Left renal cortex interstitium (tissue), 4 donors: ENCODE data around the gene CORT. TPM values are rescaled to one million over a fixed set of nuclear protein-coding genes. Genes with fewer than 3 reads are reported as not detected.
A peak's percentile ranks its signal among the peaks of the same experiment; 100 is the strongest.
"Not testable (repeated sequence)": the region's sequence is repeated elsewhere in the genome, so short reads cannot be mapped to it uniquely, and the experiment has no call there.

ENCODE experiments used
- DNase-seq, 4 donors: peaks; one replicate each; pipeline ENCODE4 v3.0.0-alpha.2; 2013; ENCODE audit warnings: low read depth in 4 of 4, low spot score in 2 of 4, missing footprints in 1 of 4
- polyA plus RNA-seq, 4 donors: library from polyadenylated mRNA; unstranded; fragments of 120-200 nt; gene quantifications; one replicate each; pipeline ENCODE4 v1.2.1, GENCODE V29; 2013; ENCODE audit not compliant: insufficient read length in 4 of 4

Gene CORT
- polyA plus RNA-seq, 4 donors = 0.45 to 3.3 (median 1.6) TPM

DNA sequence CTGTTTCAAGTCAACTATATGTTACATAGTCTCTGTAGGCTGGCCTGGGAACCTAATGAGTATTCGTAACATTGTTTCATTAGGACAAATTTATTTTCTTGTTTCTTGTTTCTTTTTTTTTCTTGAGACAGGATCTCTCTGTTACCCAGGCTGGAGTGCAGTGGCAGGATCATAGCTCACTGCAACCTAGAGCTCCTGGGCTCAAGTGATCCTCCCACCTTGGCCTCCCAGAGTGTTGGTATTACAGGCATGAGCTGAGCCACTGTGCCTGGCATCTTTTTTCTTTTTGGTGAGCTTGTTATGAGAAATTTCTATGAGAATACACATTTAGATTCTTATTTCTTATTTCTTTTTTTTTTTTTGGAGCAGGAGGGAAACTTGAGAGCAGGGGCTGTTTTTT, 12.8 kb upstream of the CORT start:
- DNase-seq = no peak

DNA sequence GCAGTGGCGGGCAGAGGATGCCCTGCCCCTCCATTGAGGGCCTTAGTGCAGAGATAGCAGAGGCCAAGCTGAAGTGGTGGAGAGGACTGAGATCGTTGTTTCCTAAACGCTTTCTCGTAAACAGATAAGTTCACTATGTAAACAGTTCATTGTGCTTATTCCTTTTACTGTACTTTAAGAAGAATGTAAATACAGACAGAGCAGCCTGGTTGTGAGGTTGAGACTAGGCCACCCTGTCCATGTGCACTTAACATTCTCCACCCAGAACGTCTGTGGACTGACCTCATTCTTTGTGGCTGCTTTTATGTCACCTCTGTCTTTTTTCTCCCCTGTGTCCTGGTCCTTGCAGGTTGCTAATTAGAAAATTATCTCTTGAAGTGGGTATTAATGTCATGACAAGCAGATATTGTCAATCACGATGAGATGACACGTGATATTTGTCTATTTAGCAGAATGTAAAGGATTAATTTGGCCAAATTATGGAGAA, 11.1 kb upstream of the CORT start:
- no peak for DNase-seq

DNA sequence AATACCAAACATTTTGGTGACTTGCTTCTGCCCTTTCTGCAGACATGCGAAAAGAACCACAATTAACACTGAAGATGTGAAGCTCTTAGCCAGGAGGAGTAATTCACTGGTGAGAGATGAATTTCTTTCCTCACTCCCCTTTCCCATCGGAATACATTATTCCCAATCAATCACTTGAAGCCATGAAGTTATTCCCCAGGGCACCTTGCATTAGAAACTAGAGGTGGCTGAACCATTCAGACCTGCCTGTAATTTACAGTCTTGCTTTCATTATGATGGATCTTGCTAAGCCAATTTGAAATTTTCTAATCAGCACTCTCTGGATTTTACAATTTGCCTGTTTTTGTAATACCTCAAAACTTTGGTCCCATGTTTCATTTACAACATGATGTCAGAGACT, 9.5 kb upstream of the CORT start:
- no peak for DNase-seq

DNA sequence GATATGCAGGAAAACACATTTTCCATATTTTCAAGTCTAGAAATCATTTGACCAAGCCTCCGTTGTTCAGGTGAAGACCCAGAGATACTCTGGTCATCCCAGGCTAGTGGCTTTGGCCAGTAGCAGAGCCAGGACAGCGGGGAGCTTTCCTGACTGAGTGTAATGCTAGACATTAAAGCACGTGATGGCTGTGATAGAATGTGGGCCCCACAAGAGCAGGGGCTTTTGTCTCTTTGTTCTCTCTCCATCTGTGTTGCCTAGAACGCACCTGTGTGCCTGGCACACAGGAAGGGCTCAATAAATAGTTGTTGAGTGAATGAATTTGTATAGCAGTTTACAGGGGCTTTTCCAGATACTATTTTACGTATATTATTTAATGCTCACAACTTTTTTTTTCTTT, 9.0 kb upstream of the CORT start:
- DNase-seq = no peak

DNA sequence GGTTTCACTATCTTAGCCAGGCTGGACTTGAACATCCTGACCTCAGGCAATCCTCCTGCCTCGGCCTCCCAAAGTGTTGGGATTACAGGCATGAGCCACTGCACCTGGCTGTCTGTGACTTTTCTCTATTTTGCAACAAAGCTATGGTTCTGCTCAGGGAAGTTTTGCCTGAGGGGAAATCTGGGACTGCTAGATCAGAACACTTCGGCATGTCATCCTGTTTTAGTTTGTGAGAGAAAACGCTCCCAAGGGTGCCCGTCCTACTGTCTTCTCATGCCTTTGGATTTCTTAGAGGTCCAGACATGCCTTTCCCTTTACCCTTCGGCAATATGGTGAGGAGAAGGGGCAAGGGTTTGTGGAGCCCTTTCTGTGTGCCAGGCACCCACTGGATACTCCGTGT, 5.6 kb upstream of the CORT start:
- no peak for DNase-seq

DNA sequence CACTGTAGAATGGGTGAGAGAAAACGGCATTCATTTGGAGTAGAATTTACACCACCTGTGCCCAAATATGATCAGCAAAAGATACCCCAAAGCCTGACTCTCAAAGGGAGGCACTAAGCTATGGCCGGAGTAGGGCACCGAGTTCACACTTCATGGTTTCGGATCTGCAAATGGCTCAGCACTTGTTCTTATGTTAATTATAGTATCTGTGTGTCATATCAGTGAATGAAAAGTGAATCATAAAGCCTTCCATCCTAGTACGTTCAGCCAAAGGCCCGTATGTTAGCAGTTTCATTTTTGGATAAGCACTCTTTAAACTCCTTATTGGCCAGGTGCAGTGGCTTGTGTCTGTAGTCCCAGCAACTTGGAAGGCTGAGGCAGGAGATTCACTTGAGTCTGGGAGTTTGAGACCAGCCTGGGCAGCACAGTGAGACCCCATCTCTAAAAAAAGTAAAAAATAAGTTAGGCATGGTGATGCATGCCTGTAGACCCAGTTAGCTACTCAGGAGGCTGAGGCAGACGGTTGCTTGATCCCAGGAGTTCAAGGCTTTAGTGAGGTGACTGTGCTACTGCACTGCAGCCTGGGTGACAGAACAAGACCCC, 4.9 kb upstream of the CORT start:
- no peak for DNase-seq

DNA sequence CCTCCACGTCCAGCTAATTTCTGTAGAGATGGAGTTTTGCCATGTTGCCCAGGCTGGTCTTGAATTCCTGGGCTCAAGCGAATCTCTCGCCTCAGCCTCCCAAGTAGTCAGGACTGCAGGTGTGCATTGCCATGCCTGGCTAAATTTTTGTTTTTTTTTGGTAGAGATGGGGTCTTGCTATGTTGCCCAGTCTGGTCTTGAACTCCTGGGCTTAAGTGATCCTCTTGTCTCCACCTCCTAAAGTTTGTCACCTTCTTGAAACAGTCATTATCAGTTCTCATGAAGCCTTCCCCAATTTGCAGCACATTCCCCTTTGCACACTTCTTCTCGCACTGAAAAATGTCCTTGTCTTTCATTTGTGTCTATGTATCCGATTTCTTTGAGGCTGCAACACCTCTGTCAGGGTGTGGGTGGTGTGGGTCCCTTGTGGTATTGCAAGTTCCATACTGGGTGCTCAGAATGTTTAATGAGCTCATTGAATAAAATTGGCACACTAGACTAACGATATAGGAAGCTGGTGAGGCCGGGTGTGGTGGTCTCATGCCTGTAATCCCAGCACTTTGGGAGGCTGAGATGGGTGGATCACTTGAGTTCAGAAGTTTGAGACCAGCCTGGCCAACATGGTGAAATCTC, 2.9 kb upstream of the CORT start:
- DNase-seq = no peak

DNA sequence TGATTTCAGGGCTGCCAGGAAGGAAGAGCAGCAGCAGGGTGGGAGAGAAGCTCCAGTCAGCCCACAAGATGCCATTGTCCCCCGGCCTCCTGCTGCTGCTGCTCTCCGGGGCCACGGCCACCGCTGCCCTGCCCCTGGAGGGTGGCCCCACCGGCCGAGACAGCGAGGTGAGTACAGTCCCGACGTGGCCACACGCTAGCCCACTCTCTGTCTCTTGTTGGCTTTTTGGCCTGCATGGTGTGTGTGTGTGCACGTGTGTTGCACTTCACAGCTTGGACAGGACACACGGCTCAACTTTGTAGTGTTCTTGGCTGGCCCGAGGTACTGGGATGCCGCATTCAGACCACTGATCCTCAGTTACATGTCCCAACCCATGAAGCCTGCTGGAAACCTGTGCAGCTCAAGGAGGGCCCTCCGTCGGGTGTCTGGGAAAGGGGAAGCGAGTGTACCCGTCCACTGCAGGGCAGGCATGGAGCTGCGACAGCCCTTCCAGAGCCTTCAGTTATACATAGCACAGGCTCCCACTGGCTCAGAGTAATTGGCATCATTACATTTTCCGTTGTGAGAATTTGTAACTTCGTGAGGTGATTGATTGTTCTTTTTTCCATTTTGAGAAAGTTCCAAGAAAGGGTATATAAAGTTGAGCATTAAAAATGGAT, 454 bp downstream of the CORT start:
- DNase-seq = no peak

DNA sequence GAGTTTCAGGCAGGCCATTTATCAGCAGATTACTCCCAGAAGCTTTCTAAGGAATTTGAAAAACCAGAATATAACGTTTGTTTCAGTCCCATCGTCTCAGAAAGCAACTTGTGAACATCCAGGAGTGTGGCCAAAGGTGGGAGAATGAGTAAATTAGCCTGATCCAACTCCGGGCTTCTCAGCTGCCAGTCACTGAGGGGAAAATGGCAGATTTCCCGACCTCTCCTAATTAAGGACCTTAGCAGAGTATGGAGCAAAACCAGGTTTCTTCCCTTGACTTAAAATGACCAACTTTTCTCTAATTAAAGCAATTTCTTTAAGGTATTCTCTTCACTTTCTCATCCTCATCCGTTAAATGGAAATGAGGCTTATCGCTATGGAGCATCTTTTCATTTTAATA, 1.0 kb downstream of the CORT start:
- no peak for DNase-seq

DNA sequence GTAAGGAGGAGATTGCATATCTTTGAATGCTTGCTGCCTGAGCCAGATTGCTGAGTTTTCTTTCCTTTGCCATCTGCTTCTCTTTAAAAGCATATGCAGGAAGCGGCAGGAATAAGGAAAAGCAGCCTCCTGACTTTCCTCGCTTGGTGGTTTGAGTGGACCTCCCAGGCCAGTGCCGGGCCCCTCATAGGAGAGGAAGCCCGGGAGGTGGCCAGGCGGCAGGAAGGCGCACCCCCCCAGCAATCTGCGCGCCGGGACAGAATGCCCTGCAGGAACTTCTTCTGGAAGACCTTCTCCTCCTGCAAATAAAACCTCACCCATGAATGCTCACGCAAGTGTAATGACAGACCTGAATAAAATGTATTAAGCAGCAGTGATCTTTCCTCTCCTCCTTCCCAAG, 1.5 kb downstream of the CORT start:
- no peak for DNase-seq

DNA sequence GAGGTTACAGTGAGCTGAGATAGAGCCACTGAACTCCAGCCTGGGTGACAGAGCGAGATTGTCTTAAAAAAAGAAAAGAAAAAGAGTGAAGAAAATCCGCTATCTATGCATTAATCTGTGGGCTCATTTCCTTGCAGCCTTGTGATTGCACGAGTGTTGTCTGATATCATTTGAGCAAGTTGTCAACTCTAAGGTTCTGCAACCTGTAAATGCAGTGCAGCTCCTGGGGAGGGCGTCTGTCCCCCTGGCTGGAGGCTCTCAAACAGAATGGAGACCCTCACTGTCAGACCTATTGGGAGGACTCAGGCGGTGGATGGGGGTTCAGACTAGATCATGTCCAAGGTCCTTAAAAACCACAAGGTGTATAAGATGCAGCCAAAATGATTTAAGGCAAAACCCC, 6.2 kb downstream of the CORT start:
- no peak for DNase-seq

DNA sequence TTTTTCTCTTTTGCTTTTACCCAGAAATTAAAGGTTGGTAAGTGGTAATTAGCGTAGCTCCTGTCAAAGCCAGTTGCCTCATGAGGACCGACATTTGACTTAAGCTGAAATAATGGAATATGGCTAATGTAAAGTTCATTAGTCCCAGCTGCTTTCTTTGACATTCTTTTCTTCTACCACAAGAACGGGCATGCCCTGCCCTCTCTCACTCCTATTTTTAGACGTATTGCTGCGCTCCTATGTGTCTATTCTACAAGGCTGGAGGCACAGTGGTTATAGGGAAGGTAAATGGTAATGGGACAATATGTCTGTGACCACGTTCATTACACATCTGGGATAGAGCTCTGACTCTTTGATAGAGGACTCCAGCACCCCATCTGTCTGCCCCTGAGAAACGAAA, 6.8 kb downstream of the CORT start:
- no peak for DNase-seq

DNA sequence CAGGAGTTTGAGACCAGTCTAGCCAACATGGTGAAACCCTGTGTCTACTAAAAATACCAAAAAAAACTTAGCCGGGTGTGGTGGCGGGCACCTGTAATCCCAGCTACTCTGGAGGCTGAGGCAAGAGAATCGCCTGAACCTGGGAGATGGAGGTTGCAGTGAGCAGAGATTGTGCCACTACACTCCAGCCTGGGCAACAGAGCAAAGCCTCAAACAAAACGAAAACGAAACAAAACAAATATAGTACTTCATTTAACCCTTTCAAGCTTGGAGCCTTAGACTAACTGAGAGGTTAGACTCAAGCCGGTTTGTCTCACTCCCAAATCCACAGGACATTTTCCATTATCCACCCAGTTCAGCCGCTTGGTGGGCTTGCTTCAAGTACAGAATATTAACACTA, 7.6 kb downstream of the CORT start:
- not testable (repeated sequence) for DNase-seq

DNA sequence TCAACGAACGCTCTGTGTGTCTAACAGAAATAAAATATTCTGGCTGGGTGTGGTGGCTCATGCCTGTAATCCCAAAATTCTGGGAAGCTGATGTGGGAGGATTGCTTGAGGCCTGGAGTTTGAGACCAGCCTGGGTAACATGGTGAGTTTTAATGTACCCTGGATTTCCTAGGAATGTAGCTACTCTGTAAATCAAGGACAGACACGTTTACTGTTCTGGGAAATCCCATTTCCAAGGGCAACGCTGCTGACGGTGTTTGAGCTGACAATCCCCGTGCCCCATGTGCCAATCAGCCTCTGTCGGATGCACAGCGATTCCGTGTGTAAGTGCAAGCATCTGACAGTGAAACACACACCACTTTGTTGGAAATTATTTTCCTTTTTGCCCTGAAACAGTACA, 8.0 kb downstream of the CORT start:
- DNase-seq = no peak

DNA sequence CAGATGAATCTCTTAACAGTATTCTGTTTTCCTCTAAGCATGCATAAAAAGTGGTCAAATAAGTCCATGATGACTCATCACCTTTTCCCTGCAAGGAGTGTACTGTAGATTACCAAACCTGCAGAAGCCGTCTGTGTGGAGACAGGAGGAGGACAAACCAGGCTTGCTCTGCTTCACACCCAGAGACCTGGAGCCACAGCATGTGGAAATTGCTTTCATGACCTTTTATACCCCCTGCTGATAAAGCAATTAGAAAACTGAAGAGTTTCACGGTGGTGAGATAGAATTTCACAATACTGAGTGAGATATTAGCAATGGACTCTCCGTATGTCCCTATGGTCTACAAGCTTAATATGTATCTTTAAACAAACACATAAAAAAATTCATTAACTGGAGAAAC, 9.4 kb downstream of the CORT start:
- DNase-seq = no peak

DNA sequence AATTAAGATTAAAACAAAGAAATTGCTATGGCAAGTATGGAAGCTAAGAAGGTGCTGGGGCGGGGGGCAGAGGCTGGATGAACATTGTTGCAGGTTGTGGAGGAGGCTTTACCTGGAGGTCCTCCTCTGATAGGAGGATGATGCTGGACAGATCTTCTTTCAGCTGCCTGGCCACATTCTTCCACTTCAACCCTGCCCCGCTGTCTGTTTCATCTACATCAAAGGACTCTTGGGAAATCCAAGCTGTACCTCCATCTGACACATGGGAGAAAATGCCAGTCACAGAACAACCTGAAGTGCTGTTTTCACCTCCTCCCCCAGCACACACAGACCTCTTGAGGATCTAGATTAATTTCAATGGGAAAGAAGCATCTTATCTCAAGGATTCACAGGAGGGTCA, 17.2 kb downstream of the CORT start:
- no peak for DNase-seq

DNA sequence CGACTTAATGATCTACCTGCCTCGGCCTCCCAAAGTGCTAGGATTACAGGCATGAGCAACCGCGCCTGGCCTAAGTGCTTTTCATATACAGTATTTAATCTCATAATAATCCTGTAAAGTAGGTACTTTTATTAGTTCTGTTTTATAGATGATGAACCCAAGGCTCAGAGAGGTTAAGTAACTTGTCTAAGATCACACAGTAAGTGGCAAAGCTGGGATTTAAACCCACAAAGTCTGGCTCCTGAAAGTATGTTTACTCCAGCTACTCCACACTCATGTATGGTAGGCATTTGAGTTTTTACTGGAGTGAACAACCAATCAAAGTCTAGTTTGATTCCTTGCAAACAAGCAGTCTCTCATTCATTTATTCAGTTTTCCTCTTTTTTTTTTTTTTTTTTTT, 20.2 kb downstream of the CORT start:
- DNase-seq = no peak

DNA sequence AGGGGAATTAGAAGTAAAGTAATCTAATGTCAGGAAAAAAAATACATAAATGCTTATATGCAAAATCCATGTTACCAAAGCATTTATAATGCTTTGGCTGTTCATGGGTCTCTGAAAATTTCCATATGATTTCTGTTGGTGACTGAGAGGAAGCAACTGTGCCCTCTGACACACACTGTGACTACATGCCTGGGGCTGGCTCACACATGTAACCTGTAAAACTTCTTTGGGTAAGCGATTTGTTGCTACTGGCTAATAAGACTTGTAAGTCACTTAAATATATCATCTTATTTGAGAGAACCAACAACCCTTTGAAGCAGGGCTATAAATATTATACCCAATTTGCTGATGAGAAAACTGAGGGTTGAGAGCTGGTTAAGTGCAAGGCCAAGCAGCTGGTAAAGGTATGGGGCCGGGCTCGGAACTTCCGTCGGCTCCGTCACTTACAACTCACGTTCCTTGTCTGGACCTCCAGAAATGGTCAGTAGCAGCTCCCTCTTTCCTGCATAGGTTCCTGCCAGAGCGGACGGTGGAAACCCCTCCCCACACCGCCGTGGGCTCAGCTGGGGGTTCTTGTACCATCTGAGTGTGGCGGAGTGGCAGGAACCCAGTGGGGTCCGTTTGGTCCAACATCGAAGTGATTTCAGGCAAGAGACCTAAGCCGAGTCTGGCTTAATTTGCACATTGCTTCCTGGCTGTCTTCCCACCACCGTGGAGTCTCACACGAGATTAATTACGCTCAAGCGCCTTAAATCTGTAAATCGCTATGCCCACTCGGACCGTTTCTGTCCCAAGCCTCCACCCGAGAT, 21.8 kb downstream of the CORT start:
- peak in 1 of 4 donors; percentile 55 for DNase-seq

DNA sequence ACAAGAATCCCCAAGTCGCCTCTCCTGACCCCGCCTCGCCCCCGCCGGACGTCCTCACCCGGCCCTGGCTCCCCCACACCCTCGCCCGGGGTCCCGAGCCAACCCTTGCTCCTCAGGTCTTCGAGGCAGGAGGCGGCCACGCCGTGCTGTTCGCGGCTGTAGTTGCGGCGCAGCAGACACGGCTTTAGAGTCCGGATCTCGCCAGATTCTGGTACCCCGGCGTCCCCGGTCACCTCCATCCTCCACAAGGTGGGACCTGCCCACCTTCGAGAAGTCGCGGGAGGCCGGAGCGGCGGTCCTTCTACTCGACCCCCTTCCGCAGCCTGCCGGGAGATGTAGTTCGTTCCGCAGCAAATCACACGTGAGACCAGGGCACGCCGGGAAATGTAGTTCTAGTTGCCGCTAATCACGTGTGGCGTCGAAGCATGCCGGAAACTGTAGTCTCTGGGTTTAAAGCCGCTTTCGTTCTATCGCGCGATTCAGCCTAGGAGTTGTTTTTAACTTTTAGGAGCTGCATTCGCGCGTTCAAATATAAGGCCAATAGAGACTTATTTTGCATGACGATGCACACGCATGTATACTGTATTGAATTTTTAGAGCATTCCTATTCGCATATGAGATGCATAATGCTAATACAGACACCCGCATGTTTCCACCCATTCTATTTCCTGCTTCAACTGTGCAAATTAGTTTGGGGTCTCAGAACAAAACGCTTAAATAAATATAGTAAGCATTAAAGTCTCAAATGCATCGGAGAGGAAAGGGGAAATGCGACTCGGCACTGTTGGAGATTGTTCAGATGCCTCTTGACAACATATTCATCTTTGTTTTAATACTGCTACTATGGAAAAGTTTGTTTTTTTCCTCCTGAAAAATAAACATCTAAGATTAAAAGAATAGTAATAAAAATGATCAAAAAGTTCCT, 22.7 kb downstream of the CORT start, which contains the start of gene DFFA:
Gene DFFA, minus strand, starts transcription at position 310 of the 925 bp plus-strand sequence. Its CDS starts 71 bp downstream, at position 239.
- DNase-seq = peak; percentile 76 to 97 (median 87)

DNA sequence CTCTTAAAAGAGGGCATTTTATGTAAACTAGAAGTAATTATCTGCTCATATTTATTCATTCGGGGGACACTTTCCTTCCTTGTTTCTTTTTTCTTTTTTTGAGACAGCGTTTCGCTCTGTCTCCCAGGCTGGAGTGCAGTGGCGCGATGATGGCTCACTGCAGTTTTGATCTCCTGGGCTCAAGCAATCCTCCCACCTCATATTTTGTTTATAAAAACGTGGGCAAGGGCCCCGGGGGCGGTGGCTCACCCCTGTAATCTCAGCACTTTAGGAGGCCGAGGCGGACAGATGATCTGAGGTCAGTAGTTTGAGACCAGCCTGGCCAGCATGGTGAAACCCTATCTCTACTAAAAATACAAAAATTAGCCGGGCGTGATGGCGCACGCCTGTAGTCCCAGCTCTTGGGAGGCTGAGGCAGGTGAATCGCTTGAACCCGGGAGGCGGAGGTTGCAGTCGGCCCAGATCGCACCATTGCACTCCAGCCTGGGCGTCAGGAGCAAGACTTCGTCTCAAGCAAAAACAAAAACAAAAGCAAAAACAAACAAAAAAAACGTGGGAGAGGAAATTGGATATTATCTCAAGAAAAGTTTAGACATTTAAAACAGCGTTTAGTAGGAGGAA, 23.4 kb downstream of the CORT start:
- DNase-seq = peak in 1 of 4 donors; percentile 21
